Activated T-cell treated with anti-CD3 and anti-CD28 coated beads, Interleukin-2, amount 50 U/mL, for 72 hours (primary cell): ENCODE measurements around the gene PCP4L1. TPM values are rescaled to one million over a fixed set of nuclear protein-coding genes. Genes with fewer than 3 reads are reported as not detected.

Experiments used
- ATAC-seq, 2 donors: fragments of 150-1000 bp; cut with Tn5 transposase; replicated peaks in 1 of 2; 2 replicates each; pipeline ENCODE4 v1.10.0; 2021; ENCODE audit warnings: moderate library complexity in 2 of 2, mild to moderate bottlenecking in 1 of 2
- DNase-seq, 2 donors: peaks; one replicate each; pipeline ENCODE4 v3.0.0; 2021 to 2022; ENCODE audit warnings: mixed read lengths in 1 of 2
- H3K27ac Mint-ChIP-seq: one replicate; pipeline ENCODE4 v1.8.0; 2022; ENCODE audit warnings: mild to moderate bottlenecking, moderate library complexity, mixed read lengths
- H3K27me3 Mint-ChIP-seq: one replicate; pipeline ENCODE4 v1.8.0; 2022; ENCODE audit warnings: low read depth, mixed read lengths
- H3K36me3 Mint-ChIP-seq, 2 donors: one replicate each; pipeline ENCODE4 v1.8.0; 2022; ENCODE audit warnings: mixed read lengths in 2 of 2, mild to moderate bottlenecking in 1 of 2; ENCODE audit not compliant: insufficient read depth in 2 of 2
- H3K4me1 Mint-ChIP-seq: one replicate; pipeline ENCODE4 v1.8.0; 2022; ENCODE audit warnings: low read depth, mixed read lengths
- H3K4me3 Mint-ChIP-seq, 2 donors: one replicate each; pipeline ENCODE4 v1.8.0; 2022; ENCODE audit warnings: mild to moderate bottlenecking in 2 of 2, mixed read lengths in 2 of 2, moderate library complexity in 2 of 2
- H3K9me3 Mint-ChIP-seq, 2 donors: one replicate each; pipeline ENCODE4 v1.8.0; 2022; ENCODE audit warnings: mixed read lengths in 2 of 2
- total RNA-seq, 2 donors: library from RNA; stranded (reverse); gene quantifications; one replicate each; pipeline ENCODE4 v1.2.3, GENCODE V29; 2022

PCP4L1 gene
- total RNA-seq, 2 donors from 2014 or later = 0.55 to 1.2 TPM

- no peak for DNase-seq
- H3K4me3 Mint-ChIP-seq = no peak overlapping the region
- H3K36me3 Mint-ChIP-seq = peaks cover 12 to 17% of the 10 kb centered on the region in 2 donors
- no peak for ATAC-seq
- H3K9me3 Mint-ChIP-seq = peaks cover 6 to 11% of the 10 kb centered on the region in 2 donors
- H3K27ac Mint-ChIP-seq = no peak overlapping the region
- peaks cover 51% of the 10 kb centered on the region for H3K27me3 Mint-ChIP-seq
- peaks cover 25% of the 10 kb centered on the region for H3K4me1 Mint-ChIP-seq
Observed at GRCh38 chr1:161261261-161262235, 3.0 kb downstream of the PCP4L1 start.

- H3K36me3 Mint-ChIP-seq = no peaks in the 10 kb centered on the region
- no peak overlapping the region for H3K4me3 Mint-ChIP-seq
- no peak for DNase-seq
Observed at GRCh38 chr1:161265305-161265704, 6.8 kb downstream of the PCP4L1 start.

GRCh38 chr1:161266202-161266601, 7.7 kb downstream of the PCP4L1 start:
- Mint-ChIP-seq H3K4me3 (no peak overlapping the region), H3K9me3 (no peaks in the 10 kb centered on the region), H3K36me3 (no peaks in the 10 kb centered on the region), H3K27me3 (peaks cover 8% of the 10 kb centered on the region), H3K4me1 (no peaks in the 10 kb centered on the region), H3K27ac (no peak overlapping the region)
- DNase-seq = no peak
- no peak for ATAC-seq

More at GRCh38 chr1:161265305-161265704, 6.8 kb downstream of the PCP4L1 start:
- Mint-ChIP-seq H3K27me3 (peaks cover 17% of the 10 kb centered on the region), H3K9me3 (no peaks in the 10 kb centered on the region), H3K4me1 (peaks cover 5% of the 10 kb centered on the region), H3K27ac (no peak overlapping the region)
- no peak for ATAC-seq

GRCh38 chr1:161266836-161267235, 8.3 kb downstream of the PCP4L1 start:
- ATAC-seq (no peak), DNase-seq (no peak)
- no peak overlapping the region for H3K27ac Mint-ChIP-seq
- H3K4me3 Mint-ChIP-seq = no peak overlapping the region
- no peaks in the 10 kb centered on the region for H3K9me3 Mint-ChIP-seq
- no peaks in the 10 kb centered on the region for H3K4me1 Mint-ChIP-seq
- no peaks in the 10 kb centered on the region for H3K36me3 Mint-ChIP-seq
- peaks cover 5% of the 10 kb centered on the region for H3K27me3 Mint-ChIP-seq

- Mint-ChIP-seq H3K4me3 (no peak overlapping the region), H3K36me3 (no peaks in the 10 kb centered on the region), H3K4me1 (no peaks in the 10 kb centered on the region), H3K27ac (no peak overlapping the region), H3K9me3 (no peaks in the 10 kb centered on the region), H3K27me3 (peaks cover 4% of the 10 kb centered on the region)
- DNase-seq (no peak), ATAC-seq (no peak)
Observed at GRCh38 chr1:161267321-161267720, 8.8 kb downstream of the PCP4L1 start.

- Mint-ChIP-seq H3K4me3 (no peak overlapping the region), H3K4me1 (no peaks in the 10 kb centered on the region), H3K9me3 (no peaks in the 10 kb centered on the region), H3K27ac (no peak overlapping the region), H3K36me3 (no peaks in the 10 kb centered on the region), H3K27me3 (peaks cover 17% of the 10 kb centered on the region)
- no peak for DNase-seq
- no peak for ATAC-seq
Observed at GRCh38 chr1:161273402-161273801, 14.9 kb downstream of the PCP4L1 start.

GRCh38 chr1:161274874-161275273, 16.3 kb downstream of the PCP4L1 start:
- no peaks in the 10 kb centered on the region for H3K4me1 Mint-ChIP-seq

GRCh38 chr1:161282991-161283390, 24.4 kb downstream of the PCP4L1 start:
- Mint-ChIP-seq H3K4me1 (no peaks in the 10 kb centered on the region), H3K4me3 (no peak overlapping the region), H3K9me3 (no peaks in the 10 kb centered on the region), H3K27ac (no peak overlapping the region), H3K27me3 (no peaks in the 10 kb centered on the region), H3K36me3 (no peaks in the 10 kb centered on the region)
- DNase-seq = no peak
- no peak for ATAC-seq

More at GRCh38 chr1:161274874-161275273, 16.3 kb downstream of the PCP4L1 start:
- ATAC-seq = no peak
- no peak overlapping the region for H3K4me3 Mint-ChIP-seq
- H3K27ac Mint-ChIP-seq = no peak overlapping the region
- no peak for DNase-seq
- peaks cover 17% of the 10 kb centered on the region for H3K27me3 Mint-ChIP-seq
- no peaks in the 10 kb centered on the region for H3K9me3 Mint-ChIP-seq
- no peaks in the 10 kb centered on the region for H3K36me3 Mint-ChIP-seq

- no peaks in the 10 kb centered on the region for H3K36me3 Mint-ChIP-seq
- DNase-seq = no peak
- H3K9me3 Mint-ChIP-seq = no peaks in the 10 kb centered on the region
- no peaks in the 10 kb centered on the region for H3K4me1 Mint-ChIP-seq
- no peak overlapping the region for H3K27ac Mint-ChIP-seq
- H3K27me3 Mint-ChIP-seq = no peaks in the 10 kb centered on the region
- H3K4me3 Mint-ChIP-seq = no peak overlapping the region
- no peak for ATAC-seq
Observed at GRCh38 chr1:161285113-161285512, 26.6 kb downstream of the PCP4L1 start.

GRCh38 chr1:161285521-161285920, 27.0 kb downstream of the PCP4L1 start:
- Mint-ChIP-seq H3K27me3 (no peaks in the 10 kb centered on the region), H3K4me3 (no peak overlapping the region), H3K27ac (no peak overlapping the region), H3K9me3 (no peaks in the 10 kb centered on the region), H3K36me3 (no peaks in the 10 kb centered on the region), H3K4me1 (no peaks in the 10 kb centered on the region)
- no peak for ATAC-seq
- no peak for DNase-seq

GRCh38 chr1:161287482-161288054, 29.0 kb downstream of the PCP4L1 start:
- no peak overlapping the region for H3K4me3 Mint-ChIP-seq
- H3K9me3 Mint-ChIP-seq = no peaks in the 10 kb centered on the region
- H3K4me1 Mint-ChIP-seq = no peaks in the 10 kb centered on the region
- H3K27me3 Mint-ChIP-seq = no peaks in the 10 kb centered on the region
- ATAC-seq = no peak
- no peaks in the 10 kb centered on the region for H3K36me3 Mint-ChIP-seq
- no peak for DNase-seq
- H3K27ac Mint-ChIP-seq = no peak overlapping the region

GRCh38 chr1:161290779-161291178, 32.2 kb downstream of the PCP4L1 start:
- Mint-ChIP-seq H3K4me3 (no peak overlapping the region), H3K27me3 (no peaks in the 10 kb centered on the region), H3K4me1 (no peaks in the 10 kb centered on the region), H3K36me3 (no peaks in the 10 kb centered on the region), H3K27ac (no peak overlapping the region), H3K9me3 (no peaks in the 10 kb centered on the region)
- DNase-seq (no peak), ATAC-seq (no peak)

- no peak overlapping the region for H3K4me3 Mint-ChIP-seq
- H3K27me3 Mint-ChIP-seq = no peaks in the 10 kb centered on the region
- no peak overlapping the region for H3K27ac Mint-ChIP-seq
- H3K36me3 Mint-ChIP-seq = no peaks in the 10 kb centered on the region
- no peak for ATAC-seq
- DNase-seq = no peak
- no peaks in the 10 kb centered on the region for H3K9me3 Mint-ChIP-seq
- no peaks in the 10 kb centered on the region for H3K4me1 Mint-ChIP-seq
Observed at GRCh38 chr1:161297415-161297814, 38.9 kb downstream of the PCP4L1 start.
